HEK293T (cell line): ENCODE measurements around the gene CLASP1.

Experiments
- ARNT ChIP-seq: fragments of 450-650 bp; IDR thresholded peaks from 2 replicates; pipeline ENCODE4 v1.6.1; 2017; ENCODE audit warnings: mild to moderate bottlenecking
- BHLHE40 ChIP-seq: fragments of 450-650 bp; IDR thresholded peaks from 2 replicates; pipeline ENCODE4 v1.6.1; 2016; ENCODE audit warnings: mild to moderate bottlenecking, moderate library complexity, borderline replicate concordance
- ELF4 ChIP-seq: fragments of 450-650 bp; IDR thresholded peaks from 2 replicates; pipeline ENCODE4 v1.6.1; 2017; ENCODE audit warnings: antibody characterized with exemption
- FOXA1 ChIP-seq: fragments of 450-650 bp; IDR thresholded peaks from 2 replicates; pipeline ENCODE4 v1.6.1; 2016; ENCODE audit warnings: mild to moderate bottlenecking
- FOXK2 ChIP-seq: fragments of 450-650 bp; IDR thresholded peaks from 2 replicates; pipeline ENCODE4 v1.6.1; 2016; ENCODE audit warnings: mild to moderate bottlenecking
- FOXM1 ChIP-seq: fragments of 450-650 bp; IDR thresholded peaks from 2 replicates; pipeline ENCODE4 v1.6.1; 2017; ENCODE audit warnings: mild to moderate bottlenecking, borderline replicate concordance
- L3MBTL2 ChIP-seq: fragments of 450-650 bp; conservative IDR thresholded peaks from 2 replicates; pipeline ENCODE4 v1.6.1; 2016; ENCODE audit warnings: mild to moderate bottlenecking
- LEF1 ChIP-seq: fragments of 450-650 bp; IDR thresholded peaks from 2 replicates; pipeline ENCODE4 v1.6.1; 2017; ENCODE audit warnings: mild to moderate bottlenecking, borderline replicate concordance
- NFRKB ChIP-seq: fragments of 450-650 bp; IDR thresholded peaks from 2 replicates; pipeline ENCODE4 v1.6.1; 2016; ENCODE audit warnings: mild to moderate bottlenecking, moderate library complexity
- SP1 ChIP-seq: fragments of 450-650 bp; IDR thresholded peaks from 2 replicates; pipeline ENCODE4 v1.6.1; 2017
- SUZ12 ChIP-seq: fragments of 450-650 bp; IDR thresholded peaks from 2 replicates; pipeline ENCODE4 v1.6.1; 2016; ENCODE audit warnings: mild to moderate bottlenecking
- TARDBP ChIP-seq: fragments of 450-650 bp; IDR thresholded peaks from 2 replicates; pipeline ENCODE4 v1.6.1; 2016

GRCh38 chr2:121576263-121576662 is 73.0 kb downstream of the CLASP1 start:
- TF ChIP-seq L3MBTL2 = no peak
- TF ChIP-seq FOXA1 = no peak
- no peak for TF ChIP-seq FOXK2
- TF ChIP-seq ARNT = no peak
- no peak for TF ChIP-seq SP1
- TF ChIP-seq SUZ12 = no peak
- no peak for TF ChIP-seq BHLHE40
- TF ChIP-seq NFRKB = no peak
- no peak for TF ChIP-seq FOXM1
- TF ChIP-seq TARDBP = no peak
- TF ChIP-seq LEF1 = no peak
- no peak for TF ChIP-seq ELF4
